Endothelial cell of umbilical vein (primary cell): ENCODE measurements around the gene INO80C. TPM values are rescaled to one million over a fixed set of nuclear protein-coding genes. Genes with fewer than 3 reads are reported as not detected.

Source experiments
- BruUV-seq: library from RNA; stranded (reverse); fragments of 400-500 nt; replicated peaks from 2 replicates; lab custom pipeline; 2021; lab: Mats Ljungman, UMichigan
- CTCF ChIA-PET: fragments of 300-600, 350-600 bp; sonication (Branson Sonifier 250); formaldehyde crosslinking; loops from one replicate; lab custom pipeline; 2021; ENCODE audit warnings: antibody characterized with exemption, inconsistent platforms; lab: Charles Lee
- POLR2A ChIA-PET: fragments of 300-600, 350-600 bp; sonication (Branson Sonifier 250); formaldehyde crosslinking; loops from one replicate; lab custom pipeline; 2021; ENCODE audit warnings: antibody characterized with exemption, inconsistent platforms; lab: Charles Lee
- DNase-seq: peaks from one replicate; pipeline ENCODE4 v3.0.0-alpha.2; 2011; ENCODE audit warnings: low read depth, low spot score
- FAIRE-seq: peaks from 2 replicates; lab custom pipeline; 2011; peaks lifted over from hg19 to GRCh38; lab: Jason Lieb, UNC
- H2AFZ ChIP-seq: 2 replicates; pipeline ENCODE4 v1.6.0; 2012; ENCODE audit warnings: low read depth, low read length, control low read depth, inconsistent platforms
- H3K27ac ChIP-seq: 2 replicates; pipeline ENCODE4 v1.5.1; 2011; ENCODE audit warnings: low read depth, mild to moderate bottlenecking, control low read depth, low read length, moderate library complexity; ENCODE audit not compliant: insufficient read depth
- H3K27me3 ChIP-seq, 2 experiments: 2 replicates each; pipeline versions ENCODE4 v1.6.0 to v1.6.1; 2011; ENCODE audit warnings: low read length in 2 of 2, mixed read lengths in 1 of 2; ENCODE audit not compliant: control insufficient read depth in 2 of 2, insufficient read depth in 2 of 2
- H3K36me3 ChIP-seq, 2 experiments: 2 replicates in 1 of 2; 3 replicates in 1 of 2; pipeline ENCODE4 v1.5.1; 2011; ENCODE audit warnings: low read length in 2 of 2, mild to moderate bottlenecking in 1 of 2, moderate library complexity in 1 of 2; ENCODE audit not compliant: control insufficient read depth in 2 of 2, insufficient read depth in 2 of 2; ENCODE audit errors: extremely low read depth in 1 of 2
- H3K4me1 ChIP-seq: 3 replicates; pipeline ENCODE4 v1.5.1; 2011; ENCODE audit warnings: mild to moderate bottlenecking, low read length; ENCODE audit not compliant: control insufficient read depth, insufficient read depth; ENCODE audit errors: extremely low read depth
- H3K4me2 ChIP-seq: 2 replicates; pipeline ENCODE4 v1.6.1; 2011; ENCODE audit warnings: low read length, control low read depth, mixed read lengths; ENCODE audit not compliant: insufficient read depth
- H3K4me3 ChIP-seq, 3 experiments: fragments of 200-600 bp in 1 of 3; sonication (generic), shearing (Covaris generic) in 1 of 3; replicated peaks in 1 of 3; 2 replicates each; pipeline ENCODE4 v1.5.1; 2011 to 2016; ENCODE audit warnings: control low read depth in 3 of 3, low read length in 3 of 3, mild to moderate bottlenecking in 2 of 3, inconsistent platforms in 1 of 3, low read depth in 1 of 3, moderate library complexity in 1 of 3; ENCODE audit not compliant: insufficient read depth in 1 of 3
- H3K79me2 ChIP-seq: 2 replicates; pipeline ENCODE4 v1.6.0; 2012; ENCODE audit warnings: low read length, inconsistent platforms; ENCODE audit not compliant: control insufficient read depth, insufficient read depth
- H3K9ac ChIP-seq: replicated peaks from 2 replicates; pipeline ENCODE3; 2011; ENCODE audit warnings: low read length, control low read depth; ENCODE audit not compliant: insufficient read depth; ENCODE audit errors: extremely low read depth
- H3K9me1 ChIP-seq: replicated peaks from 3 replicates; pipeline ENCODE4 v1.6.0; 2011; ENCODE audit warnings: mild to moderate bottlenecking, low read length; ENCODE audit not compliant: control insufficient read depth, insufficient read depth; ENCODE audit errors: extremely low read depth
- H3K9me3 ChIP-seq: replicated peaks from 2 replicates; pipeline ENCODE4 v1.5.1; 2012; ENCODE audit warnings: low read length, inconsistent platforms; ENCODE audit not compliant: control insufficient read depth, insufficient read depth
- H4K20me1 ChIP-seq: replicated peaks from 2 replicates; pipeline ENCODE3; 2011; ENCODE audit warnings: mild to moderate bottlenecking, low read length; ENCODE audit not compliant: control insufficient read depth, insufficient read depth; ENCODE audit errors: extremely low read depth
- EZH2 ChIP-seq: IDR thresholded peaks from 2 replicates; pipeline ENCODE4 v1.6.1; 2012; ENCODE audit warnings: borderline replicate concordance, low read depth, mild to moderate bottlenecking, moderate library complexity, low read length, inconsistent platforms; ENCODE audit not compliant: severe bottlenecking
- FOS ChIP-seq: IDR thresholded peaks from 2 replicates; pipeline ENCODE4 v1.6.1; 2011; ENCODE audit warnings: mild to moderate bottlenecking, low read length, moderate library complexity, borderline replicate concordance; ENCODE audit not compliant: insufficient read depth
- JUN ChIP-seq: IDR thresholded peaks from 2 replicates; pipeline ENCODE4 v1.6.1; 2011; ENCODE audit warnings: borderline replicate concordance, low read depth; ENCODE audit not compliant: insufficient read length, insufficient read depth
- MYC ChIP-seq: IDR thresholded peaks from one replicate; pipeline ENCODE4 v1.6.1; 2011; ENCODE audit warnings: mild to moderate bottlenecking, low read depth, low read length
- POLR2A ChIP-seq: IDR thresholded peaks from 2 replicates; pipeline ENCODE4 v1.6.1; 2012; ENCODE audit warnings: low read depth, mild to moderate bottlenecking, control low read depth, low read length
- POLR2AphosphoS5 ChIP-seq: IDR thresholded peaks from 2 replicates; pipeline ENCODE4 v1.6.1; 2012; ENCODE audit warnings: low read depth, mild to moderate bottlenecking, control low read depth, low read length, moderate library complexity; ENCODE audit not compliant: insufficient read depth
- dilution Hi-C: fragments of 300-500 bp; cut with MboI; formaldehyde crosslinking; loops from one replicate; pipeline ENCODE4 v1.15.0; 2019; ENCODE audit warnings: low sequenced_read_pairs; ENCODE audit not compliant: extremely low pct_ligation_motif_present
- intact Hi-C: fragments of 100-400 bp; cut with micrococcal nuclease; formaldehyde crosslinking; loops from one replicate; pipeline ENCODE4 v1.10.0; 2022
- polyA plus RNA-seq, 4 experiments: library from polyadenylated mRNA; depleted of rRNA in 3 of 4; stranded (reverse) in 3 of 4; unstranded in 1 of 4; fragments of >200 nt; gene quantifications; 2 replicates each; pipeline versions ENCODE4 v1.2.1 to v1.2.3, GENCODE V29; 2011 to 2012; ENCODE audit warnings: missing spikeins in 1 of 4
- total RNA-seq: library from RNA; stranded (reverse); gene quantifications from 2 replicates; pipeline ENCODE4 v1.2.3, GENCODE V29; 2021

INO80C gene
- total and polyA plus RNA-seq, 2 donors (not counting 3 experiments of a cell fraction or from before 2014, with no cell fraction given), result 43.4 to 56.0 TPM

DNA sequence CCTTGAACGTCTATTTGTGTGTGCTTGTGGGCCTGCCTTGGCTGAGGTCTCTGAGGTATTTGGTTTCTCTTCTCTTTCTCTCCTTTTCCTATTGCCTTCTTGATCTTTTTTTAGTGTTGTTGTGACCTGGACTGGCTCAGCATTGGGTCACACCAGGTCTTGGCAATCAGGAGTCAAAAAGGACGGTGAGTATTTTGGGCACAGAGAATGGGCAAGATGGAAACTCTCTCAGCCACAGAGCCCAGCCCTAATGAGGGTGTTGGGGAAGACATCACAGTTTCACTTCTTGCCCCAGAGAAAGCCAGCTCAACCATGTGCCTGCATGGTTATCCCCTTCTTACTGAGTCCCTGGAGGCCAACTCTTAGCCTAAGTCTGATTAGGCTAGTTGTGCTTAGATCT lies 13.7 kb upstream of the INO80C start:
- H3K27me3 ChIP-seq, result no peaks in the 10 kb centered on the region
- no peaks in the 10 kb centered on the region for H3K36me3 ChIP-seq
- no peaks in the 10 kb centered on the region for H3K4me1 ChIP-seq
- FAIRE-seq (no peak), DNase-seq (no peak)
- BruUV-seq, result no TSS peak
- TF ChIP-seq EZH2 (no peak), MYC (no peak), POLR2A (no peak)
- no peak overlapping the region for H3K27ac ChIP-seq
- CTCF ChIA-PET, result interaction anchor here (0.9 to 1.2 kb wide), 2 partner anchors 10 to 11 kb away, joined by 4 to 5 read pairs; no protein-coding TSS in a partner anchor
- dilution Hi-C loops, result no loop called here
- no peaks in the 10 kb centered on the region for H3K9me3 ChIP-seq
- no peak overlapping the region for H2AFZ ChIP-seq
- no peaks in the 10 kb centered on the region for H3K79me2 ChIP-seq
- no peak overlapping the region for H3K4me3 ChIP-seq
- H4K20me1 ChIP-seq, result no peaks in the 10 kb centered on the region
- no peak overlapping the region for H3K4me2 ChIP-seq
- no peaks in the 10 kb centered on the region for H3K9me1 ChIP-seq
- intact Hi-C loops, result no loop called here
- H3K9ac ChIP-seq, result no peak overlapping the region
- POLR2A ChIA-PET, result no interaction called here

DNA sequence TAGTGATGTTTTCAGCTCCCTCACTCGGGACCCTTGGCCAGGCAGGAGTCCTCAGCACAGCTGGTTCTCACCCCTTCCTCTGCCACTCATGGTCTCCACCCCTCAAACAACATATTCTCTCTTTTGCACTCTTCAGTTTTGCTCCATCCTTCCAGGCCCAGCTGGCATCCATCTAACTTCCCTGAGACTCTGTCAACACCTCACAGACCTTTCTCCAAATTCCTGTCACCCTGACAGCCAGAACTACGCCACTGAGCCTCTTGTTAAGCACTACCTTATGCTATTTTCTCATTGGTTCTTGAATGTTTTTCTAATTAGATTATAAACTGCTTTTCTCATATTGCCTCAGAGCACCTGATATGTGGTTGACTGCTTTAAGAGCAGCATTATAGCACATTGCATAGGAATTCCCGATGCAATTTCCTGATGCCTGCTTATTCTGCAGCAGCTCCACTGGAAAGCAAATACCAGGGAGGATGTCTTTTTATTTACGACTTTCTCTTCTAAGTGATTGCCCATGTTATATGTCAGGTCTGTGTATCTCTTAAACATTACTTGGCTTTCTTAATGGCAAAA lies 12.4 kb upstream of the INO80C start:
- DNase-seq (no peak), FAIRE-seq (no peak)
- H3K27me3 ChIP-seq, result no peaks in the 10 kb centered on the region
- intact Hi-C loops (no loop called here), dilution Hi-C loops (no loop called here)
- no peak overlapping the region for H3K27ac ChIP-seq
- no peaks in the 10 kb centered on the region for H3K36me3 ChIP-seq
- no peak overlapping the region for H3K9ac ChIP-seq
- no TSS peak for BruUV-seq
- H3K9me3 ChIP-seq, result no peaks in the 10 kb centered on the region
- no peaks in the 10 kb centered on the region for H3K9me1 ChIP-seq
- CTCF ChIA-PET, result interaction anchor here (0.8 kb wide), 1 partner anchor 124 kb away, joined by 3 read pairs; no protein-coding TSS in a partner anchor
- H3K4me2 ChIP-seq, result no peak overlapping the region
- no peaks in the 10 kb centered on the region for H4K20me1 ChIP-seq
- TF ChIP-seq FOS (no peak), POLR2AphosphoS5 (no peak), EZH2 (no peak), JUN (no peak), POLR2A (no peak)
- H2AFZ ChIP-seq, result no peak overlapping the region
- H3K79me2 ChIP-seq, result no peaks in the 10 kb centered on the region
- POLR2A ChIA-PET, result no interaction called here
- no peaks in the 10 kb centered on the region for H3K4me1 ChIP-seq
- no peak overlapping the region for H3K4me3 ChIP-seq
